GM12873 (cell line): ENCODE data around the gene TCAF1.

Source experiments
- TF ChIP-seq, protein P1 (sequence below): IDR thresholded peaks from 2 replicates; pipeline ENCODE4 v1.5.1; 2012; ENCODE audit warnings: low read depth, mild to moderate bottlenecking, moderate library complexity, low read length, control low read depth; ENCODE audit not compliant: insufficient read depth; ENCODE audit errors: missing control alignments

TCAF1 gene

DNA sequence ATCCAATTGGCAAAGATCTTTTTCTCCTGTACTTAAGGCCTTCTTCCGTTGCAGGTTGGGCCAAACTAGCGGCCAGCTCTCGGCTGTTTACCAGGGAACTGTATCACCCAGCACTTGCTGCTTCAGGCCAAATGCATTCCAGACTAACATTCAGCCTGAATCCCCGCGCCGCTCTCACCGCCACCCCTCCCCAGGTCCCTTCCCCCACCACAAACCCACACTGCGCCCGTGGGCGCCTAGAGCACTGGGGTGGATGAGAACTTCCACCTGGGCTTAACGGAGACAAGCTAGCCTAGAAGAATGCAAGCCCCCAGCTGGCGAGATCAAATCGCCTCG is 676 bp downstream of the TCAF1 start:
- TF ChIP-seq, protein P1, sequence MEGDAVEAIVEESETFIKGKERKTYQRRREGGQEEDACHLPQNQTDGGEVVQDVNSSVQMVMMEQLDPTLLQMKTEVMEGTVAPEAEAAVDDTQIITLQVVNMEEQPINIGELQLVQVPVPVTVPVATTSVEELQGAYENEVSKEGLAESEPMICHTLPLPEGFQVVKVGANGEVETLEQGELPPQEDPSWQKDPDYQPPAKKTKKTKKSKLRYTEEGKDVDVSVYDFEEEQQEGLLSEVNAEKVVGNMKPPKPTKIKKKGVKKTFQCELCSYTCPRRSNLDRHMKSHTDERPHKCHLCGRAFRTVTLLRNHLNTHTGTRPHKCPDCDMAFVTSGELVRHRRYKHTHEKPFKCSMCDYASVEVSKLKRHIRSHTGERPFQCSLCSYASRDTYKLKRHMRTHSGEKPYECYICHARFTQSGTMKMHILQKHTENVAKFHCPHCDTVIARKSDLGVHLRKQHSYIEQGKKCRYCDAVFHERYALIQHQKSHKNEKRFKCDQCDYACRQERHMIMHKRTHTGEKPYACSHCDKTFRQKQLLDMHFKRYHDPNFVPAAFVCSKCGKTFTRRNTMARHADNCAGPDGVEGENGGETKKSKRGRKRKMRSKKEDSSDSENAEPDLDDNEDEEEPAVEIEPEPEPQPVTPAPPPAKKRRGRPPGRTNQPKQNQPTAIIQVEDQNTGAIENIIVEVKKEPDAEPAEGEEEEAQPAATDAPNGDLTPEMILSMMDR: no peak

DNA sequence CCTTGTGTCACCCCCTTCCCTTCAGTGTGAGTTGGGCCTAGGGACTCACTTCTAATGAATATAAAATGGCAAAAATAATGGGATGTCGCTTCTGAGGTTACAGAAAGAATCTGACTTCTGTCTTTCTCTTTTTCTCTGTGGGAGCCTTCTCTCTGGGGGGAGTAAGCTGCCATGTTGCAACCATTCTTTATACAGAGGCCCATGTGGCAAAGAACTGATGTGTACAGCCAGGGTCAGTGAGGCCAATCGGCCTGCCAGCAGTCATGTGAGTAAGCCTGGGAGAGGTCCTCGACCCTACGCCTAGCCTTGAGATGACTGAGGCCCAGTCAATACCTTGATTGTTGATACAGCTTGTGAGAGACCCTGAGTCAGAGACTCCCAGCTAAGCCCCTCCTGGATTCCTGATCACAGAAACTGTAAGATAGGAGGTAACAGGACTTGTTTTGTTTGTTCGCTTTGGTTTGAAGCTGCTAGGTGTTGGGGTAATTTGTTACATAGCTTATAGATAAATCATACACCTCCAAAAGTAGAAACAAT is 1.7 kb downstream of the TCAF1 start:
- TF ChIP-seq, protein P1: no peak

DNA sequence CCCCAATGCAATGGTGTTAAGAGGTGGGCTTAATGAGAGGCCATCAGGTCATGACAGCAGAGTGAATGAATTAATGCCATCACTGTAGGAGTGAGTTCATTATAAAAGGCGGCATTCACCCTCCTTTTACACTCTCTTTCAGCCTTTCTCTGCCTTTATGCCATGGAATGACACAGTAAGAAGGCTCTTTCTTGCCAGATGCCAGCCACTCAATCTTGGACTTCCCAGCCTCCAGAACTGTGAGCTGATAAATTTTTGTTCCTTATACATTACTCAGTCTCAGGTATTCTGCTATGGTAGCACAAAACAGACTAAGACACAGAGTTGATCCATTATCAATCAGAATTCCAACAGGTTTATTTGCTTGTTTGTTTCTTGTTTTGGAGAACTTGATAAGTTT is 3.2 kb downstream of the TCAF1 start:
- TF ChIP-seq, protein P1: no peak

DNA sequence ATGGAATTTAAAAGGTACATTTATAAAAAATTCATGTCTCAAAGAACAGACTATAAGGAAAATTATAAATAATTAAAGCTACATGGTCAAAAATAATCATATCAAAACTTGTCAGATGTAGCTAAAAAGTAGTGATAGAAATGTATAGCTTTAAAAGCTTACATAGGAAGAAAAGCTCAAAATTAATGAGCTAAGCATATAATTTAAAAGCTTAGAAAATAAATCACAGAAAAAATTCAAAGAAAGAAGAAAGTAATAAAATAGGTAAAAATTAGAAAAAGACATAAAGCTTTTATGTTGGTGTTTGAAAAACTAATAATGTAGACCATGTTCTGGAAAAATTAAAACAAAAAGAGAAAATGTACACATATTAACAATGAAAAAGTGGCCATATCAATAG is 5.3 kb downstream of the TCAF1 start:
- TF ChIP-seq, protein P1: no peak

DNA sequence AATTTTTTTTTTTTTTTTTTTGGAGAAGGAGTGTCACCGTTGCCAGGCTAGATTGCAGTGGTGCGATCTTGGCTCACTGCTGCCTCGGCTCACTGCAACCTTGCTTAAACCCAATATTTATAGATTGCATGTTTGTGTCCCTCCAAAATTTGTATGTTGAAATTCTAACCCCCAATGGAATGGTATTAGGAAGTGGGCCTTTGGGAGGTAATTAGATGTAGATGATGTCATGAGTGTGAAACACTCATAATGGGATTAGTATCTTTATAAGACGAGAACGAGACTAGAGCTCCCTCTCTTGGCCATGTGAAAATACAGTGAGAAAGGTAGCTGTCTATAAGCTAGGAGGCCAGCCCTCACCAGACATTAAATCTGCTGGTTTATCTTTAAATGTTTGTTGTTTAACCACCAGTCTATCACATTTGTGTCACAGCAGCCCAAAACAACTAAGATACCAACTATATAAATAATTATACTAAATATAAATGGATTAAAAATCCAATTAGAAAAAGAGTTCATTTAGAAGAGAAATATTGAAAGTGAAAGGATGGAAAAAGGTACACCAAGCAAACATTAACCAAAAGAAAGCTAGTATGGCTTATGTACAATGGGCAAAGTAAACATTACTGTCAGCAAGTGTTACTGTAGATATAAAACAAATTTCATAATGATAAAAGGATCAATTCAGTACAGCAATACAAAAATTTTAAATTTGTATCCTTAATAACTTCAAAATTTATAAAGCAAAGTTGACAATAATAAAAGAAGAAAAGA is 9.3 kb downstream of the TCAF1 start:
- TF ChIP-seq, protein P1: peak; percentile 64

DNA sequence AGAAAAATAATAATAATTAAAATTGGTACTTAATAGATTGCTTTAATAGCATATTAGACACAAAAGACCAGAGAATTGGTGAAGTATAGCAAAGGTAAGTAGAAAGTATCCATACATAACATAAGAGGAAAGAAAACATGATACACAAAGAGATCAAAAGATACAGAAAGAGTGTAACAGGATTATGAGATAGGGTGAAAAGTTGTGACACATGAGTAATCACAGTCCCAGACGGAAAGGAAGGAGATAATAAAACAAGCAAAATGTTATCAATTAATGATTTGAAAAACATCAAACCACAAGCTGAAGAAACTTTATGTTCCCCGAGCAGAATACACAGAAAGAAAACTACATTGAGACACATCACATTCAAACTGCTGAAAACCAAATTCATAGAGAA is 10.5 kb downstream of the TCAF1 start:
- TF ChIP-seq, protein P1: no peak

DNA sequence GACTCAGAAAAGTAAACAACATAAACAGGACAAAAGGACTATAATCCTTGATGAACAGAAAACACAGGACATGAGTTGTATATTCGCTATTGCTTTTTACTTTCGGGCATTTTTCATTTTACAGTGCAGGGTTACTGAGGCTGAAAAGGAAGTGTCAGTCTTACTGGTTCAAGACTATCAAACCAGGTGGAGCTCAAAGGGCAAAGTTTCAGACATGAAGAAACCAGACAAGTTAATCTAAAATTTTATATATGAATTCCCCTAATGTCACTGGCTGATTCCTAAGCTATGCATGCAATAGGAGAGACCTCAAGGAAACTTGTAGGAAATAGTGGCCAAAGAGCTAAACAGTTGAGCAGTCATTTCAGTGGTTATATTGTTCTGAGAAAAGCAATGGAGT is 11.4 kb downstream of the TCAF1 start:
- TF ChIP-seq, protein P1: no peak
